NOMO-1 treated with DMSO at 0.1 percent for 48 hours (cell line): ENCODE results near the gene IQCE.

Experiments used
- DNase-seq: peaks from one replicate; lab custom pipeline; 2025; ENCODE audit not compliant: unreplicated experiment; lab: John Stamatoyannopoulos, UW

IQCE gene

GRCh38 chr7:2558629-2559282 is at the start of gene IQCE:
IQCE (plus strand) TSS chr7:2558979; CDS start chr7:2559182, 203 bp downstream.
- peak; percentile 77 for DNase-seq

- DNase-seq: no peak
These were observed 49.4 kb upstream of the IQCE start for GRCh38 chr7:2509298-2509906.

- no peak for DNase-seq
These were observed 48.5 kb upstream of the IQCE start for GRCh38 chr7:2510130-2510776.

GRCh38 chr7:2510909-2511768 is 47.6 kb upstream of the IQCE start:
- DNase-seq: peak; percentile 70

GRCh38 chr7:2511769-2512168 is 47.0 kb upstream of the IQCE start:
- DNase-seq: no peak

GRCh38 chr7:2512179-2512661 is 46.6 kb upstream of the IQCE start:
- no peak for DNase-seq

- DNase-seq: no peak
These were observed 46.1 kb upstream of the IQCE start for GRCh38 chr7:2512713-2513112.

- DNase-seq: no peak
These were observed 45.1 kb upstream of the IQCE start for GRCh38 chr7:2513702-2514101.

GRCh38 chr7:2514473-2515423 is 44.0 kb upstream of the IQCE start:
- no peak for DNase-seq

- no peak for DNase-seq
These were observed 43.2 kb upstream of the IQCE start for GRCh38 chr7:2515424-2516193.

- no peak for DNase-seq
These were observed 42.6 kb upstream of the IQCE start for GRCh38 chr7:2516194-2516555.

- no peak for DNase-seq
These were observed 41.8 kb upstream of the IQCE start for GRCh38 chr7:2517026-2517425.

GRCh38 chr7:2517678-2518507 is 40.9 kb upstream of the IQCE start:
- DNase-seq: no peak

- DNase-seq: no peak
These were observed 40.1 kb upstream of the IQCE start for GRCh38 chr7:2518737-2519118.

GRCh38 chr7:2519119-2519930 is 39.5 kb upstream of the IQCE start, which contains the start of gene LFNG:
LFNG (plus strand) TSS chr7:2519774; CDS start chr7:2519862, 88 bp downstream.
- DNase-seq: peak; percentile 82

GRCh38 chr7:2520131-2520760 is 38.5 kb upstream of the IQCE start:
- peak; percentile 8 for DNase-seq

- DNase-seq: no peak
These were observed 38.0 kb upstream of the IQCE start for GRCh38 chr7:2520761-2521290.
